ENCODE measurements around the gene PTPRM.

Gene PTPRM

DNA sequence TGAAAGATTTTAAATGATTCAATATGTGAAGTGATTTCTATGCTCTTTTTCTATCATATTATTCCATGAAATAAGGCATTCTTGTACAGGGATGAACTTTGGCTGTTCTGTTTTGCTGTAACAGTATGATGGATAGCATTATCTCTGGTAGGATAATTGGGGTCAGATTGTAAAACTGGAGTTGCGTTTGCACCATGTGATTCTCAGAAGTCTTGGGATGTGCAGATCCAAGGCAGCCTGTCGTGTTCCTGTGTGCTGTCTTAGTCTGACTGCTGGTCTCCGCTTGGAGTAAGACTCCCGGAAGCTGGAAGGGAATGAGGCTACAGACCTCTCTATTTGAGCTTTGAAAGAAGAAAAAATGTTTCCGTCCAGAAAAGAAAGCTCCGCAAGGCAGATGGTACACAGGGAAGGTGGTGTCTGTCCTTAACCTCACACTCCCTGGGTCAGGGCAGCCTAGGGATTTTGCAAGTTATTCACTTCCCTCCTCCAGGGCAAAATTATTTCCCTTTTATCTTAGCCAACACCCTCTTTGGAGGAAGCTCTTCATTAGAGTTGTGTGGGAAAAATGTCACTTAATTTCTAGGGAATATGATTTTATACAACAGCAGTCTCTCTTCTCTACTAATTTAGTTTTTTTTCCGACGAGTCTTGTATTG is 250.6 kb downstream of the PTPRM start:
- DNase-seq = no peak

DNA sequence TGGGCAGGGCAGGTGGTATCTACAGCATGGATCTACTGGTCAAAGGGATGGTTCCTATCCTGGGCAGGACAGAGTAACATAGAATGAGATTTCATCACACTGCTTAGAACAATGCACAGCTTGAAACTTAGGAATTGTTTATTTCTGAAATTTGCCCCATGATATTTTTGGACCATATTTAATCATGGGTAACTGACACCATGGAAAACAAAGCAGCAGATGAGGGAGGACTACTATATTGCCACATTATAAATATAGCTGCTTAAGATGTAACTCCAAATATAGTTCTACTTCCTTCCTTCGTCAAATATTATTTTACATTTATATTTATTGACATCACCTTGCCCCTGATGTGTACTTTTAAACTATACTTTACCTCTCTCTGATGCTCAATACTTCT is 254.7 kb downstream of the PTPRM start:
- DNase-seq = no peak

DNA sequence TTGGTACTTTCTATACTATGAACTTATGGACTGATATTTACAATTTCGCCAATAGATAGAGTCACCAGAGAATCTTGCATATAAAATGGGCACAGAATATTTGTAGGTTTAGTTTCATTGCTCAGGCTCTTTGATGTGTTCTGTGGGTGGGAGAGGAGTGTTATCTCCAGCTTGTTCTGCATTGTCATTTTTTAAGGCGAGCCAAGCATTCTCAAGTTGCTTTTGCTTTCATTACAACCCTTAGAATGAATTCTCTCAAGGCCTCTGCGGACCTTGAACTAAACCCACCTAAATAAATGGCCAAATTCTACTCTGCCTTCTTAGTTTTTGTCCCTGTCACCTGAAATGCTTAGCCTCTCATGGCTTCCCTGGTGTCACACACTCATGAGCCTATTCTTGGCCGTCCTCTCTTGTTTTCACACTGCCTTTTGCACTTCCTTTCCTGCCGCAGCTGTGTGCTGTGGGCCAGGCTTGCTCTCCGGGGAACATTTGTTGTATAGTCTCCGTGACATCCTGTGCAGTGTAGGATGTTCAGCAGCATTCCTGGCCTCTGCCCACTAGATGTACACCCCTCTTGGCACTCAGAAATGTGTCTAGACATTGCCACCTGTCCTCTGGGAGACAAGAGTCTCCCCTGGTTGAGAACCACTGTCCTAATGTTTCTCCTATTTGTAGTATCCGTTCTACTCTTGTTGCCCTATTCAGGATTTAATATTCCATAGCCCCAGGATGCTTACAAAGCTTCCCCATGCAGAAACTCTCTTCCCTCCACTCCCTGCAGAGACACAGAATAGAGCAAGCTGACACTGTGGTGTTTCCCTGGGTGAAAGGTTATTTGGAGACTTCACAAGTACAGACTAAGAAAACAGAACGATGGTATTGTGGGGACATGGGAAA is 255.6 kb downstream of the PTPRM start:
- no peak for DNase-seq

DNA sequence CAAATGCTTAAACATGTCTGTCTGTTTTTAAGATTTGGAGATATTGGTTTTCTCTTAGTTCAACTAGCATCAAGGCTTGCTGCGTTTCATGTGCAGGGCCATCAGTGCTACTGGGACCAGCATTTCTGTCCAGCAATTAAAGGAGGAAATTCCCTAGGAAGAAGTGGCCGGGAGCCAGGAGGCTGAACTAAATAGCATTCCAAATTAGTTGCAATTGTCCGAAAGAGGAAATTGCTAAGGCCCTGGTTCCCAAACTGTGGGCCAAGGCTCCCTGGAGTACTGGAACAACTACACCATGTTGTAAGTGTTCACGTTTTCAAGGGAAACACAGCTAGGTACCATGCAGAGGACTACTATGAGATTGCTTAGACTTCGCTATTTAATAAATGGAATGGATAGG is 257.9 kb downstream of the PTPRM start:
- no peak for DNase-seq

DNA sequence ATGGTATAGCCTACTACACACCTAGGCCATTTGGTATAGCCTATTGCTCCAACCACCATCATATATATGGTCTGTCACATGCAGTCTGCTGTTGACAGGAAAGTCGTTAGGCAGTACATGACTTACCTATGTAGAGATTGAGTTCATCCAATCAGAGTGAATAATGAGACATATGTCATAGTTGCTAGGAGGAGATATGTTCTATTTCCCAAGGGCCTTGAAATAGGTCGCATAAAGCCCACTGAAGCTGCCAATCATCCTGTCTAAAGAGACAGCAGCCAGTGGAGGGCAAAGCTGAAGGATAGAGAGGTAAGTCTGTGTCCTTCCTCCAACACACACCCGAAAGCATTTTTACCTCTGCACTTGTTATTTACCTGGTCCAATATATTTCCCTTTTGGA is 263.4 kb downstream of the PTPRM start:
- DNase-seq = no peak

DNA sequence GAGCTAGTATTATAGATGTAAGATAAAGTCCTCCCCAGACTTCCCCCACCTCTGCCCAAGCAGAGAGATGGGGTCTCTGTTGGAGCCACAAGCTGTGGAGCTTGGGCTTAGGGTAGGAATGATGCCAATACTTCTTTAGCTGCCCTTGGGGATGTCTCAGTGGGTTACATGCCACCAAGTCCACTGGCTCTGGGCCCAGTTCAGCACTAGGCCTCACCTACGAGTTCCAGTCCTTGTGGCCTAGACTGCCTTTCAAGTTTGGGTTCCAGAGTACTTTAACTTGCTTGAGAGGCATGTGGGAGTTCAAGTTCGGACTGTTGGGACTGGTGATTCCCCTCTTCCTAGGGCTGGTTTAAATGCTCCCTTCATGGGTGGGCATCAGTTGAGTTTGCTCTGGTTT is 272.4 kb downstream of the PTPRM start:
- DNase-seq = no peak

DNA sequence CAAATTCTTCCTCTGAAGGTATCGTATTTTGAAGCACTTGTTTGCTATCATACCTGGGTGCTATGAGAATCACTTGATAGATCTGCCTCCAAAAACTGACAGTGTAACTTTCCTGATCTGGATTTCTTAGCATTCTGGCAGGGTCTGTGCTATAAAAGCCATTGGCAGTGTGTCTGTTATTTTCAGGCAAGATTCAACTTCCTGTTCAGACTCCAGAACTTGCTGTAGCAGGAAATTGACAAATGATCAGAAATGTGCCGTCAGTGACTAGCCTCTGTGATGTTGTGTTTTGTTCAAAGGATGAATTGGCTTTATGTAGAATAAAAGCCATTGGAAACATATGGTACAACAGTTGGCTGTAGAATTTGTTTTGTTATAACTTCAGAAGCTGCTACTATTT is 273.3 kb downstream of the PTPRM start:
- no peak for DNase-seq

DNA sequence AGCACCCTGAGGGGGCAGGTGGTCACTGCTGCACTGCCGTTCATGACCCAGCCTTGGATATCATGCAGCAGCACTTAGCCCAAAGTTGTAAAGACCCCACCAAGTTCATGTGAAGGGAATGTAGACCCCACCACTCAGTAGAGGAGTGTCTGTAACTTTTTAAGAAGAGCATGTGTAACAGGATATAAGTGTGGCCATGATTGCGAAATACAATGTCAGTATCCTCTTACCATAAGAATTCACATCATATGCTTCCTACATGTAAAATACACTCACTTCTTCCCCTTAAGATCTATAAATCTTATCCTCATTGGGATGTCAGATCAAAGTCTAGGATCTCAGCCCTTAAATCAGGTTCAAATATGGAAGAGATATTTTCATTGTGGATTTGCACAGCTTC is 276.9 kb downstream of the PTPRM start:
- DNase-seq = no peak

DNA sequence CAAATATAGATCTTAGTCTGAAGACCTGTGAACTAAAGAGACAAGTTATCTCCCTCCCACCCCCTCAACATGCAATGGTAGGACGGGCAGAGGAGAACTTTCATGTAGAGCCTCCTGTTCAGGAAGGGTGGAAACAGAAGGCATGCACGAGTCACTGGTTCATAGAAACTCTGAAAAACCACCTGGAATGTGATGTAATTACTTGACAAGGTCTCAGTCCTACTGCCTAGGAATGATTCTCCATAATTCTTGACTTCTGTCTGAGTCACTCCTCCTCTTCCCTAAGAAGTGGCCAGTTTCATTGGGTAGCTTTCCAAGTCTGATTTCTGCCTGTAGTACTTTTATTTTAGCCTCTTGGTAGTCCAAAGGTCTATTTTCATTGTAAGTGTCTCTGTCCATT is 277.3 kb downstream of the PTPRM start:
- DNase-seq = no peak

DNA sequence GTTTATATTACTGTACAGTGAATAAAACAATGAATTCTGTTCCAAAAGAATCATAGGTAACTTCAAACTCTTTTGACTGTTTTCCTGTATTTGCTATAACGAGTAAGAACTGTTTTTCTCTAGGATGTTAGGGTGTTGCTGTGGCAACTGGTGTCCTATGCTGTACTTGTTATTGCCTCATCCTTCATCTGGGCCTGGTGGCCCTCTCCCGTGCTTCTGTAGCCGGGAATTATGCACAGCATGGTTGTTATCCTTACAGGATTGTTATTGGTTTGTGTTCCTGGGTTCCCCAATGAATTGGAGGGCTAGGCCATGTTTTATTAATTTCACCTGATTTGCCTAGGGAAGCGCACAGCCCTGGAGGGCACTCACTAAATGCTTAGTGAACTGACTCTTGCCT is 279.2 kb downstream of the PTPRM start:
- no peak for DNase-seq

DNA sequence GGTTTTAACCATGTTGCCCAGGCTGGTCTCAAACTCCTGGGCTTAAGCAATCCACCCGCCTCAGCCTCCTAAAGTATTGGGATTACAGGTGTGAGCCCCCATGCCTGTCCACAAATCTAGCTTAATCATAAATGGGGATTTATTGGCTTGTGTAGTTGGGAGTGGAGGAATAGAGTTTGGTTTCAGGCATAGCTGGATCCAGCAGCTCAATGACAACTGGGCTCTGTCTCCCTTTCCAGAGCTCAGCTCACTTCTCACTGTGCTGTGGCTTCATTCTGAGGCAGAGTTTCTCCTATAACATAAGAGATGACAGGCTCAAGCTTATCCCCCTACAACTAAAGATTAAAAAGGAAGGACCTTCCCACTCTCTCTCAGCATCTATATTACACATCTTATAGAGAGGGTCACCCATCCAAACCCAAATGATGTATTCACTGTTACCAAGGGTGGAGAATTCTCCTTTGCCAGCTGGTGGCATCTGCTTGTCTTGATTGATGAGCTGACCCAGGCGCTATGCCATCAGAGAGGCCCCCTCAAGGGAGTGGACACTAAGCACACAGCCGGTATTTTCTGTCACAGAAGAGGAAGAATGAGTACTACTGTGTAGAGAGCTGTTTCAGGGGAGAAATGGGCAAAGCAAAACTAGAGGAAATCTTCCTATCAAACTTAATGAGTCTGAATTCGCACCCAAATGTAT is 280.4 kb downstream of the PTPRM start:
- no peak for DNase-seq

DNA sequence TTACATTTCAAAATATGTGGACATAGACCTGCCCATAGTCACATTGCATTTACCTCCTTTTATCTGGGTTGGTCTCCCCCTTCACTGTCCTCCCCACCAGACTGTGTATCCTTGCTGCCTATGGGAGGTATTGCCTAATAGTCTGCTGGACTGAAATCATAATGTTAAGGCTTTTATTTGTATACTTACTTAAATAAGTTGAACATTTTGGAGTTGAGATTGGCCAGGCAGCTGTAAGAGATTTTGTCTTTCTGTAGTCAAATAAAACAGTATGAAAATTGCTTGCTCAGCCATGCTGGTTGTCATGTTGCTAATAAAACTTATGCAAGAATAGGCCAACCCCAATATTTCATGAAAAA is 280.9 kb downstream of the PTPRM start:
- no peak for DNase-seq

DNA sequence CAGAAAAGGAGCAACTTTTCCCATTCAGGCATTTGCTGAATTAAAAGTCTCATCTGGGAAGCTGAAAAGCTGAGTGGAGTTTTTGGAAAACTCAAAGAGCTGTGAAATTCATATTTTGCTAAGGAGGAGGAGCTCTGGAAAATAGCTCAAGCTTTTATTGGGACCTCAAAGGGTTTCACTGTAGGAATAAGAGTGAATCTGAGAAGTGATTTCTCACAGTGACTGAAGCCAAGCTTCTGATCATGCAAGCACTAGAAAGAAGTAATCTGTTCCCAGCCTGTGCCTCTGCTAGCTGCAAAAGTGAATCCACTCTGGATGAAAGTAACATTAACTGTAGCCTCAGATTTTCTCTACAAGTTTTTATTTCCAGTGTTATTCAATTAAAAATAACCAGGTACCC is 283.3 kb downstream of the PTPRM start:
- no peak for DNase-seq

DNA sequence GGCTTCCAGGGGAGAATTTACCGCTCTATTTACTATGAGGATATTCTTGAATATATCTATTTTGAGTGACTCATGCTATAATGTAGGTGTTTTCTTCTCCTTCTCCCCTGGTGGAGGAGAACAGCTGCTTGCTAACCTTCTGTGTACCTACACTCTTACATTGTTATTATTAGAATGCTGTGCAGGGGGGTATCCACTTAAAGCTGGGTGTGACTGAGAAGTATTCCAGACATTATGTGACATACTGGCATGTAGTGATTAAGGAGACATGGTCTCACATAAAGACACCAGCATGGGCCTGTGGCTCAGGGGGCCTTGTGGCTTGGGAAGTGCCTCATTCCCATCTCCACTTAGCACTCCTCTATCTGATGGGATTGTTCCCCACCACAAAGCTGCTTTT is 287.9 kb downstream of the PTPRM start:
- DNase-seq = no peak

DNA sequence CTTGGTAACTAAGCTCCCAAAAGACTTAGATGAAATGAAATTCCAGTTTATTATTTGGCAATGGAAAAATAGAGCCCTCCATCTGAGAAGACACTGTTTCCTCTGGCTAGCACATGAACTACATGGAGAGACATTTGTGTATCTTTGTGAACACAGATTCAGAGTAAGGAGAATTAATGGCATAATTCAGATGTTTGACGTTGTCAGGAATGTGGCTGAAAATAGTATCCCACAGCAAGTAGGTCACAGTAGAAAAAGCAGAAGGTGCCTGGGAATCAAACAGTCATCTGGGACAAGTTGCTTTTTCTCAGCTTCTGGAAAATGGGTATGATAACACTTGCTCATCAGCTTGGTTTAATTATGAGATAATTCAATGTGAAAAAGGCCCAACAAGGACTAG is 288.6 kb downstream of the PTPRM start:
- no peak for DNase-seq

DNA sequence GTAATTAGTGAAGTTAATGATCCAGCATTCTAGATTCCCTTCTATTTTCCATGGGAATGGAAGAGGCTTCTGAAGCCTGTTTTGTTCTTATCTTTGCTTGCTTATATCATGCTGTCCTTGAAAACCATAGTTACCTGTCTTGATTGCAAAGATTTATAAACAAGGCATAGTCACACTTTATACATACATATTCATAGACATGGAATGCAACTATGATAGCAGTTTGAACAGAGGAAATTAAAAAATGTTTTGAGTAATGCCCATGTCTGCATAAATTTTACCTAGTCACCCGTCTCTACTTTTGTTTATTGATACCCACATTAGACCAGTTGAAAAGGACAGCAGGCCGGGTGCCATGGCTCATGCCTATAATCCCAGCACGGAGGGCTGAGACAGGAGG is 289.0 kb downstream of the PTPRM start:
- no peak for DNase-seq

DNA sequence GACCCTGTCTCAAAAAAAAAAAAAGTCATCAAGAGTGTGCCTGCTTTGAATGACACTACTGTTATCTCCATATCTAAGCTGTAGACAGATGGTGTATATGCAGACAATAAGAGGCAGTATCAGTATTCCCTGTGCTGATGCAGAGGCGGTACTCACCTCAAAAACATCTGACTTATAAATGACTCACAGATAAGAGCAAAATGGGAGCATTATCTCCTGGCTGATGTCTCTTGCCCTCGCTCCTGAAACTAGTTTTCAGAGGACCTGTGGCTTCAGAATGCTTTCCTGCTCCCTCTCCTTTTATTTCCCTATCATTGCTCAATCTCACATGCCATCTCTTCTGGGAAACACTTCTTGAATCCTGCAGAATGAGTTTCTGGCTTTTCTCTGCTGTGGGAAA is 289.6 kb downstream of the PTPRM start:
- DNase-seq = peak; percentile 10

DNA sequence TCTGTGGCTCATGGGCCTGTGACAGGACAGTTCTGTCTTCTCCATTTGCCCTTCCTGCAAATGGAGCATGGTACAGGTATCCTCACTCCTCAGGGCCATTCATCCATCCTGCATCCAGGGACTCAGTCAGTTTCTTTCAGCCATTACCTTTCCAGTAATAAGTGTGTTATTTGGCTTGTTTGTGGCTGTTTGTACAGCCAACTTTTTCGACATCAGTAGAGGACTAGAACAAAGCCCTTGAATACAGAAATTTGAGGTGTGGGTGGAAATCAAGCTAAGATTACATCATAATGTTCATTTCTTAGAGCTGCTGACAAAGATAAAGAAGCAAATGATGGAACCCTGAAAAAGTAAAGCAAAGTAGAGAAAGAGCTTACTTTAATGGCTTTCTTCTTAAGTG is 290.4 kb downstream of the PTPRM start:
- DNase-seq = no peak

DNA sequence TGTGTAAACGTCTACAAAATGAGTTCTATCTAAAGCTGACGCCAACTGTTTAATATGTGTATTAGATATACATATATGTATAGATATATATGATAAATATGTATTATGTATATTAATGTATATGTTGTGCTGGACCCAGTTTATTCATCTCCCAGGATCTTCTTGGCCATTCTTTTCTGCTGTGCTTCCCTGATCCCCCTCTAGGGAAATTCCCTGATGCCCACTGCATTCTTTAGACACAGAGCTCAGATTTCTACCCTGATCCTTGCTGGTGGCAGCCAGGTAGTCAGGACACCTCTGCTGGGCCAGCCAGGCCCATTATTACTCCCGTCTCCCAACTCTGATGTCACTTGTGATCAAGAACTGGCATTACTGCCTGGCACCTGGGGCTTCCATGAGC is 292.0 kb downstream of the PTPRM start:
- DNase-seq = no peak

DNA sequence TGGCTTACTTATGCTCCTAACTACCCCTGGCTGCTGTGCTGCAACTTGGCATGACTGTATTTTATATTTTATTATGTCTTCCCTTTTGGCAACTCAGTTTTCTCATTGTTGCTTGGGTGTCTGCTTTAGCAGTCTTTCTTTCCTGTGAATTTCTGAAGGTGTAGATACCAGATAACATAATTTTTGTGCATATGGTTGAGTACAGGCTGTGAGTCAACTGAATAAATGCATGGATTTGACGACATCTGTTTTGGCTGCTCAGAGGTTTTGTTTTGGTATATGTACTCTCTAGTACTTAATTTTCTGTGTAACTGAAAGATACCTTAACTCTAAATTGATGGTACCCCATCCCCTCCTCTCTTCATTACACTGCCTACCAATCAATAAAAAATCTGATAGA is 303.1 kb downstream of the PTPRM start:
- no peak for DNase-seq

DNA sequence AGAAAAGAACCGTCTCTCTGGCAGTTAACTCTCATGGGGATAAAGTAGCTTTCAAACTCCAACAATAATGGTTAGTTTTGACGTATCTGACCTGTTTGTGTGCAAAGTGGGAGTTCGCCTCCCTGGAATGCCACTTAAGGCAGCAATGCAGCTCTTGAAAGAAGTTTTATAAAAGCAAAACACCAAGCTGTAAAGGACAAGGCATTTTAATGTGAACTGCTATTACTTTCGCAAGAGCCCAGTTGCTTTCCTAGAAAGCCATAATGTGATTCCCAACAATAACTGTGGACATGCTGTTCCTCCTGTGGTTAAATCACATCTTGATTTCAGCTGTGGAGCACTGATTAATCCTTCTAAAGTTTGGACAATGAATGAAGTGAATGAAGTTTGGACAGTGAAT is 303.7 kb downstream of the PTPRM start:
- DNase-seq = no peak

DNA sequence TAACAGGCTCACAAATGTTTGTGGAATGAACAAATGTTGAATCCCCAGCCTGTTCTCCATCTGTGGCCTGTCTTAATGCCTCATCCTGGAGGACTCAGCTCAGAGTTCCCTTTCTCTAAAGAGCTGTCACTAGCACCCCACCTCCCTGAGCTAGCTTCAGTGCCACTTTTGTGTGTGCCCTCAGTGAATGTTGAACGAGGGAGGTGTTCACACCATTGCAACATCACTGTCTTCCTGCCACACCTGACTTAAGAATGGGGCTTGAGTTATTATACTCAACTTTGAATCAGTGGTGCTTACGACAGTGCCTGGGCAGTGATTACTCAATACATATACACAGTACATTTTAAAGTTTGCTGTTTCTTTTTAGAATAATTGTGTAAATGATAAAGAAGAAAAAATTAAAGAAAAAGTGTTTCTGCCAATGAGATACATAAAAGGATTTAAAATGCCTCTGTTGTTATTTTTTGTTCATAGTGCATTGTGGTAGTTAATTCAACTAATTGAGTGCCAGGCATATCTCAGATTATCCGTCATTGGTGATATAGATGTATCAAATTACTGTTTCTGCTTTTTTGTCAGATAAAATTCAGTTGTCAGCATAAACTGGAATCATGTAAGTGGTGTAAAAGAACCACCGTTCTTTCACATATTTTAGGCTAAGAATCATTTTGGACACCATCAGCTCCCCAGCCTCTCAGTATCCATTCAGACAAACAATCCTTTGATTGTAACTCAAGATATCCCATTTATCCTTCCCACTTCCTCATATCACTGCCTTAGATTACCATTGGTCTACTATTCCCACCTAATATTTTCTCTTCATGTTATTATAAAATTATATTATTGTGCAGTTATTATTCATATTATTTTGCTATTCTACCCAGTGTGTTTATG is 304.7 kb downstream of the PTPRM start:
- no peak for DNase-seq

DNA sequence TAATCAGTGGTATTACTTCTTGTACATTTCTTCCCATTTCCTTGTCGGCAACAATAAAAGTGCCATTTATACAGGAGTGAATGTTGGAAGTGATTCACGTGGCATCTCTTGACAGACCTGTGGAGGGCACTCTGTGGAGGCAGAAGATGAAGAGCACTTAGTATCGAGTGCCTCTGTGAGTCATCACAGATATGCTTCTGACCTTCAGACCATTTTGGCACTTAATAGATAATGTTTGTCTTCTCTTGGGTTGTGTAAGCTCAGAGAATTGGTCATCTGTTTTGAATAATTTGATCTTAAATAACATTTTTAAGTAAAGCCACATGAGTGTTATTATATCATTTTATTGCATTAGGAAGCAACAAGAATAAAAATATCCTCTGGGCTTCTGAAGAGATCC is 305.5 kb downstream of the PTPRM start:
- DNase-seq = no peak
